HG02763 (cell line): ENCODE results near the gene ASTN2.

ENCODE experiments used
- ATAC-seq: cut with Tn5 transposase; IDR thresholded peaks from one replicate; pipeline ENCODE4 v1.9.1; 2021; ENCODE audit warnings: mild to moderate bottlenecking, moderate library complexity; ENCODE audit not compliant: unreplicated experiment

ASTN2 gene

GRCh38 chr9:117414906-117415331 is at the start of gene ASTN2:
Gene ASTN2, minus strand, starts transcription at chr9:117415057. Its CDS starts 119 bp downstream, at chr9:117414938.
- no peak for ATAC-seq

DNA sequence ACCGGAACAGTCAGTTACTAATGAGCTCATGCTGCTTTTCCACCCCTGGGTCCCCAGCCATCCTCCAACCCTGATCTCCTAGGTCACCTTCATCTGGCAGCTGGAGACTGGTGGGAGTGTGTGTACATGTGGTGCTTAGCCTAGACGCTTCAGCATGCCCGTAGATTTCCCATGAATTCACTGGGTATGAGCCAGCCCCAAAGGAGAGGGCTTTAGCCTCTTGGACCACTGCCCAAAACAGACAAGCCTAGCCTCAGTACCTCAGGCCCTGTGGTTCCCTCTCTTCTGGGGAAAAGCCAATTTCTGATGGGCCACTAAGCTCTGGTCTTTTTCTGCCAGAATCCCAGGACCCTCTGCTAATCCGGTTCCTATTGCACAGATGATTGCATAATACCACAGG is 48.0 kb upstream of the ASTN2 start:
- no peak for ATAC-seq

DNA sequence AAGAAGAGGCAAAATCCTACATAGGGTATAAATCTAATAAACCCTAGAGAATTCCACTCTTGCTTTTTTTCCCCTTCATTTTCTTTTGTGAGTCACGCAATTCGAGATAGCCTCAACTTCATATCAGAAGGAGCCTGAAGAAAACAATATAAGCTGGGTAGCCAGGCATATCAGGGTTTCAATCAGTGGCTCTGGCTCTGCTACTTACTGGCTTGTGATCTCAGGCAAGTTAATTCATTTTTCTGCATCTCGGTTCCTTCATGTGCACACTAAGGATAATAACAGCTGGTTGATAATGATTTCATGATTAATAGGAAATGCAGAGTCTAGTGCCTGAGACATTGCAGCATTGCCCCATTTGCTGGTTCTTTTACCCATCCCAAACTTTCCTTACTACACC is 46.5 kb upstream of the ASTN2 start:
- ATAC-seq: no peak

DNA sequence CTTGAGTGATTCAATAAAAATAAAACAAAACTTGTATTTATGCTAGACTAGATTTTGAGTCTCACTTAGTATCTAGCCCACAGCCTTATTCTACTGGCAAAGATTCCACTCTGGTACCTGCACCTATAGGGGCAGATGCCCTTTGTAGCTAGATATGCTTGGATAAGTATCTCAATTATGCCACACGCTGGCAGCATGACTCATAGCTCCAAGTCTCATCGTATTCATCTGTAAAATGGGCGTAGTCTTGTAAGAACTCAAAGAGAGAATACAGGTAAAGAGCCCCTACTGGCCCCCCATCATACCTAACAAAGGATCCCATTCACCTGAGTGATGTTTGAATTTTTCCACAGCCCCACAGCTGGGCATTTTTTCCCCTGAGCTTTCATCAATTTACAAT is 45.9 kb upstream of the ASTN2 start:
- no peak for ATAC-seq

- no peak for ATAC-seq
Measured at GRCh38 chr9:117459913-117460312, 45.1 kb upstream of the ASTN2 start.

DNA sequence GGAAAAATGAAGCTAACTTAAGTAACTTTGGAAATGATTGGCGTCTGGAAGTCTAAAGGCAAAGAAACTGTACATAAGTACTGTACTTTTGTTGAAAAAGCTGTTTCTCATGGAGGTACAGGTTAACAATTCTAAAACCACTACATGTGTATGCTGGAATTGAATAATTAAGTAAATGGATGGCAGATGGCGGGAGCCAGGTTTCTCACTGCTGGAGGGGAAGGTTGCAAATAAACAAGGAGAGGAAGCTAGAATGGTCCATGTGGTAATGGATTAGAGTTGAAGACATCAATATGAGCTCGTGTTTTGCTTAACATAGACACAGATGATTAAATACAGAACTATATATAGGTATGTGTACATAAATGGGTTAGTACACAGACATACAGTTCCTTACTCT is 43.2 kb upstream of the ASTN2 start:
- no peak for ATAC-seq

GRCh38 chr9:117454711-117455110 is 39.9 kb upstream of the ASTN2 start:
- no peak for ATAC-seq

GRCh38 chr9:117453737-117454136 is 38.9 kb upstream of the ASTN2 start:
- ATAC-seq: no peak

DNA sequence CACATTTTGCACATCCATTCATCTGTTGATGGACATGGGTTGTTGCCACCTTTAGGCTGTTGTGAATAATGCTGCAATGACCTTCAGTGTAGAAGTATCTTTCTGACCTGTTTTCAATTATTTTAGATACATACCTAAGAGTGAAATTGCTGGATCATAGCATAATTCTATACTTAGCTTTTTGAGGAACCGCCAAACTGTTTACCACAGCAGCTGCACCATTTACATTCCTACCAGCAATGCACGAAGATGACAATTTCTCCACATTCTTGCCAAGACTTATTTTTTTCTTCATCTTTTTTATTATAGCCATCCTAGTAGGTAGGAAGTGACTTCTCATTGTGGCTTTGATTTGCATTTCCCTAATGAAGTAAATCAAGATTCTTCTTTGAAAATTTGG is 36.5 kb upstream of the ASTN2 start:
- ATAC-seq: no peak

- no peak for ATAC-seq
Measured at GRCh38 chr9:117448066-117448465, 33.2 kb upstream of the ASTN2 start.

- ATAC-seq: no peak
Measured at GRCh38 chr9:117445631-117446030, 30.8 kb upstream of the ASTN2 start.

- ATAC-seq: no peak
Measured at GRCh38 chr9:117444501-117444900, 29.6 kb upstream of the ASTN2 start.

DNA sequence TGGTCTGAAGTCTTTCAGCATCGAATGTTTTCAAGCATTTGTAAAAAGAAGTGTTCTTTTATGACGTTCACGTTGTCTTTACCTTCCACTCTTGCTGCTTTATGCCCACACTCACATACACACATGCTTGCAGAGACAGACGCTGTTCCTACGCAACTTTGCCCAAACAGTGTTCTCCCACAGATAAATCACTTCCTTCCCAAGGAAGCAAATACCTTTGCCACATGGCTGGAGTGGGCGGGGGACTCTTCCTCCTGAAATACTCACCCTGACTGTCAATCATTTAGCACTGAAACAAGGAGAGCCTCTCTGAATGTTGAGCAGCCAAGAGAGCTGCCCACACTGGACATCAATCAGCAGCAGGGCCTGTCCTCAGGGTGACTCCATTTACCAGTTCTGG is 22.4 kb upstream of the ASTN2 start:
- no peak for ATAC-seq

- ATAC-seq: no peak
Measured at GRCh38 chr9:117435630-117436261, 20.9 kb upstream of the ASTN2 start.

GRCh38 chr9:117434566-117434965 is 19.7 kb upstream of the ASTN2 start:
- no peak for ATAC-seq

DNA sequence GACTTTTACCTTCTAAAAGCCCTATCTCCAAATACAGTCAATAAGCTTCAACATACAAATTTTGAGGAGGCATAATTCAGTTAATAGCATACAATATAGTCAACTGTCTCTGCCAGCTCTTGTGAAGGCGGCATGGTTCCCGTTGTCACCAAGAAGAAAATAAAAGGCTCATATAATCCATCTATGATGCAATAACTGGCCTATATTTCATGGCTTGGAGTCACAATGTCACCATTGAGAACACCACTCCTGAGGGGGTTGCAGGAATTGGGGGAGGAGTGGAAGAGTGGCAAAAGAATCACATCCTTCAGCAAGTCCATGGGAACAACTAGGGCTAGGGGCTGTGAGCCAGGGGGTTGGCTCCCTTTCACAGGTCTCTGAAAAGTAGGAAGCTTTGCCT is 16.0 kb upstream of the ASTN2 start:
- no peak for ATAC-seq

DNA sequence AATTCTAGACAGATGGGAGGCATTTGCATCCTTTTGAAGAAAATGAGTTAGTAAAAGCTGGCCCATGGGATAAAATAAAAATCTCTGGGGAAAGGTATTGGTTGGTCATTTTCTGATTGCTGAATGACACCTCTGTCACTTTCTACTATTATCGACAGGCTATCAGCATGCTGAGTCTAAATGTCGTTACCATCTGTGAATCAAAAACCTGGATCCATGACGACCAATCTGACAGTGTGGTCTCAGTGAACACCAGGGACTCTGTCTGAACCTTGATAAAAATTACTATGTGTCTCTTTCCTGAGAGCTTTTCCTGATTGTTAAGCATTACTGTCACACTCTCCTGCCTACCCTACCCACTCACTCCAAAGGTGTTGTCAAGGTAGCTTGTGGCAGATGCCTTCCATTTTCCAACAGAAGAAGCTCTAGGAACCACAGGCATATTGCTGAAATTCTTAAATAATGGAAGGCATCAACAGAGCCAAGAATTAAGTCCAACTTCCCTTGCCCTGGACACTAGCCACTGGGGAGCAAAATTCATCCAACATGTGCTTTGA is 12.6 kb upstream of the ASTN2 start:
- ATAC-seq: no peak

DNA sequence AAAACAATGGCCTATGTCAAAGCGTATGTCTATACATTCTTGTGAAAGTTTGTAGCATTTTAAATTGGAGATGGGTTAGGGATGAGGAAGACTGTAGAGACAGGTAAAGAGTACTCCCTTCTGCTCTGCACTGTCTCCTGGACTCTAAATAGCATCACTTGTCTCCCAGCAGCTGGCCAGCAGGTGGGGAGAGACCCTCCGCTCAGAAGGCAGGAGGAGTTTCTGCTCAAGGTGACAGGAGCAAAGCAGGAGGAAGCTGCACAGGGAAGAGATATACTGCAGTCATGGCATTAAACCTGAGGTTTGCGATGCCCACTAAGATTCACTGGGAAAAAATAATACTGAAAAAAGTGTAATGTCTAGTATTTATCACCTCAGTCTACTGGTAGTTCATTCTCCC is 10.7 kb upstream of the ASTN2 start:
- ATAC-seq: no peak

DNA sequence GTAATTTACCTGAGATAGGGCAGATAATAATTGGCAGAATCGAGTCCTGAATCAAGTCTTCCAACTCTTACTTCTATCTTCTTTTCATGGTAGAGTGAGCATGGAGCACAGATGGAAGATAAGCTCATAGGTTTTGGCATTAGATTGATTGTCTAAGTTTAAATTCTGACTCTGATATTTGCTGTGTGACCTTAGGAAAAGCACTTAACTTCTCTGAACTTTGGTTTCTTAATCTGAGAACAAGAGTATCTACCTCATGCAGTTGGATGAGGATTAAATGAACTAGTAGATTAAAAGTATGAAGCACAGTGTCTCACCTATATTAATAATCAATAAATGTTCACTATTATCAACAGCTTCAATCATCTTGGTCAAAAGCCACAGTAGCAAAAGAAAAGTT is 9.4 kb upstream of the ASTN2 start:
- ATAC-seq: no peak

GRCh38 chr9:117418111-117418510 is 3.3 kb upstream of the ASTN2 start:
- no peak for ATAC-seq

DNA sequence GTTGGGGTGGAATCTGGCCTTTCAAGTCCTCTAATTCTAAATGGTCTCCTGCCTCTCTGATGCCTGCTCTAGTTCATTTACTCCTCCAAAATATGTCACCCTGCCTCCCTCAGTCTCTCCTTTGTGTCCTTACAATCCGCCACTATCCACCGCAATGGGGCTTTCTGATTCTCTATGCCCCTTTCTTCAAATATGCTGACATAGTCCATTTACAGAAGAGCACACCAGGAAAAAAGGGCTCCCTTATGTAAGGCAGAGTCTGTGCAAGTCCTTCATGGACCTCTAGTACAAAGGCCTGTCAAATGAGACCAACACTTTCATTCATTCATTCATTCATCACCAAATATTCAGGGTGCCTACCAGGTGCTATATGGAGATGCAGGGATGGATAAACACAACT is 2.0 kb upstream of the ASTN2 start:
- ATAC-seq: no peak

DNA sequence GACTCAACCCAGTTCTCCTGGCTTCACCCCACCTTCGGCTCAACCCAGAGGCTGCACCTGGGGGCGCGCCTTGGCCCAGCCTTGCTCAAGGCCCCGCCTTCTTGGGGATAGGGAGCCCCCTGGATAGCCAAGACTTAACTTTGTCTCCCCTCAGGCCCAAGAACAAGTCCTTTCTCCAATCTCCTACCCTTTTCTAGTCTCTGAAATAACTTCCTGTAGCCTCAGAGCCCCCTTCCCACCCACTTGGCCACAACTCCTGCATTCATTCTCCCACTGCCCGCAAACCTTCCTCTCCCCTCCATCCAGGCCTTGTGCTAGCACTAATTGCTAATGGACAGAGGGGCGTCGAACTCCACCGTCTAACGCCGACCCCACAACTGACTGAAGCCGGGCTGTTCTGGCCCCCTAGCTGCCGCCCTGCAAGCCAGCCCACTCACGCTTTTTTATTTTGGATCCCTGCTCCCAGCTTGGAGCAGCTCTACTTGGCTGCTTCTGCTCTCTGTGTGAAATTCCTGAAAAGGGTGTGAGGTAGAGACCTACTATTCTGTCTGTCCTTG is 579 bp upstream of the ASTN2 start:
- no peak for ATAC-seq
